Testis (tissue), 2 donors: ENCODE data around the gene OCA2.

Experiments
- POLR2A ChIP-seq: fragments of 450-650 bp; IDR thresholded peaks from one replicate; pipeline ENCODE4 v1.6.1; 2017; ENCODE audit warnings: antibody characterized with exemption, mild to moderate bottlenecking, moderate library complexity
- TF ChIP-seq, protein P1 (sequence below), 3 experiments: fragments of 450-650 bp in 2 of 3; fragments of 200-600 bp in 1 of 3; sonication (generic) in 1 of 3; IDR thresholded peaks; one replicate each; pipeline ENCODE4 v1.5.1; 2016 to 2019; ENCODE audit warnings: antibody characterized with exemption in 3 of 3, mild to moderate bottlenecking in 2 of 3, moderate library complexity in 1 of 3

- TF ChIP-seq, protein P1, sequence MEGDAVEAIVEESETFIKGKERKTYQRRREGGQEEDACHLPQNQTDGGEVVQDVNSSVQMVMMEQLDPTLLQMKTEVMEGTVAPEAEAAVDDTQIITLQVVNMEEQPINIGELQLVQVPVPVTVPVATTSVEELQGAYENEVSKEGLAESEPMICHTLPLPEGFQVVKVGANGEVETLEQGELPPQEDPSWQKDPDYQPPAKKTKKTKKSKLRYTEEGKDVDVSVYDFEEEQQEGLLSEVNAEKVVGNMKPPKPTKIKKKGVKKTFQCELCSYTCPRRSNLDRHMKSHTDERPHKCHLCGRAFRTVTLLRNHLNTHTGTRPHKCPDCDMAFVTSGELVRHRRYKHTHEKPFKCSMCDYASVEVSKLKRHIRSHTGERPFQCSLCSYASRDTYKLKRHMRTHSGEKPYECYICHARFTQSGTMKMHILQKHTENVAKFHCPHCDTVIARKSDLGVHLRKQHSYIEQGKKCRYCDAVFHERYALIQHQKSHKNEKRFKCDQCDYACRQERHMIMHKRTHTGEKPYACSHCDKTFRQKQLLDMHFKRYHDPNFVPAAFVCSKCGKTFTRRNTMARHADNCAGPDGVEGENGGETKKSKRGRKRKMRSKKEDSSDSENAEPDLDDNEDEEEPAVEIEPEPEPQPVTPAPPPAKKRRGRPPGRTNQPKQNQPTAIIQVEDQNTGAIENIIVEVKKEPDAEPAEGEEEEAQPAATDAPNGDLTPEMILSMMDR (IDR thresholded peaks at IDR 0.05): no peak
- no peak for TF ChIP-seq POLR2A
Observed at GRCh38 chr15:27878841-27879240, 220.3 kb downstream of the OCA2 start.
